K562 treated with DMSO at 1 percent for 48 hours (cell line): ENCODE data around the gene MUC16. TPM values are rescaled to one million over a fixed set of nuclear protein-coding genes. Genes with fewer than 3 reads are reported as not detected.

Source experiments
- total RNA-seq: library from RNA; unstranded; fragments of 300-600 nt; gene quantifications from 2 replicates; pipeline ENCODE4 v1.2.3, GENCODE V29; 2022; ENCODE audit warnings: low replicate concordance; ENCODE audit errors: extremely low read depth

Gene MUC16
- total RNA-seq, result not detected in 2 replicates

DNA sequence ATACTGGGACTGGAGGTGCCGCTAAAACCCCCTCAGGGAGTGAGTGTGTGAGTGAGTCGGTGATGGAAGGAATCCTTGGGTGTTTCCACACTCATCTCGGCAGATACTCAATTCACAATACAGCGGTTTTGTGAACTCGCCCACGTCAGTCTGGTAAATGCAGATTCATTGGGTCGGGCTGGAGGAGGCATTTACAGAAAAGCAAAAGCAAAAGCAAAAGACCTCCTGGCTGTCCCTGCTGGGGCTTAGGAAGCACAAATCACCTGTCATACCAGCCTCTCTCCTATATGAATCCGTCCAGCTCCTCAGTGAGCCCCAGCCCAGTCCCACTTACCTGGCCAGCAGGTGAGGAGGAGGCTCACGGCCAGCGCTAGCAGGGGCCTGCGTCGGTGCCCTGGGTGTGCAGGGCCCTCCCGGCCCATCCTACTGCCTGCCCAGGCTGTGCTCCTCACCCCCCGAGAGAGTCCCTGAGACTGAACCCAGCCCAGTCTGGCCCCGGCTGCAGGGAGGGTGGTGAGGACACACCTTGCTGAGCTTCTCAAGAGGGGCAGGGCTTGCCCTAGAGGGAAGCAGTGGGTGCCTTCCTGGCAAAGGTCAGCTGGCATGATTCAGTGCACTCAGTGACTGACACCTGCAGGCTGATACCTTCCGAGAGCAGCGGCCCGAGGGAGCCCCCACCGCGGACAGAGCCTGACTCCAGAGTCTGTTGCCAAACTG lies at the start of gene MUC16:
TSS of gene MUC16 (minus strand) at position 475 of the 717 bp plus-strand sequence.

Other genes starting within 250 kb of the MUC16 start
- not detected in 2 replicates for gene ZNF558, start 178.1 kb downstream of the MUC16 start, total RNA-seq
- not detected in 2 replicates for gene MBD3L1, start 178.0 kb downstream of the MUC16 start, total RNA-seq
- gene OR1M1, start 76.7 kb upstream of the MUC16 start, total RNA-seq, result not detected in 2 replicates
- not detected in 2 replicates for gene OR7G2, start 97.1 kb upstream of the MUC16 start, total RNA-seq
- gene OR7G1, start 105.4 kb upstream of the MUC16 start, total RNA-seq, result not detected in 2 replicates
- gene OR7G3, start 116.5 kb upstream of the MUC16 start, total RNA-seq, result not detected in 2 replicates
- not detected in 2 replicates for gene ZNF317, start 130.0 kb upstream of the MUC16 start, total RNA-seq
- not detected in 2 replicates for gene OR7D2, start 168.6 kb upstream of the MUC16 start, total RNA-seq
- not detected in 2 replicates for gene OR7D4, start 209.2 kb upstream of the MUC16 start, total RNA-seq
- gene OR7E24, start 240.5 kb upstream of the MUC16 start, total RNA-seq, result not detected in 2 replicates